GM12878 (cell line): ENCODE measurements around the gene PDE7B. TPM values are rescaled to one million over a fixed set of nuclear protein-coding genes. Genes with fewer than 3 reads are reported as not detected.

Experiments
- ATAC-seq: fragments of 200-7000 bp; cut with Tn5 transposase; 3 replicates; pipeline ENCODE4 v1.9.1; 2020; ENCODE audit warnings: mild to moderate bottlenecking, moderate library complexity
- BruUV-seq: library from RNA; stranded (reverse); fragments of 400-500 nt; replicated peaks from 2 replicates; lab custom pipeline; 2021; lab: Mats Ljungman, UMichigan
- CTCF ChIA-PET: fragments of 300-600 bp; sonication (Branson Sonifier 250); formaldehyde crosslinking; extraction: SDS; loops from one replicate; lab custom pipeline; 2021; ENCODE audit warnings: inconsistent platforms; lab: Yijun Ruan, JAX
- POLR2A ChIA-PET: fragments of 350-600 bp; formaldehyde crosslinking; extraction: SDS; loops from one replicate; lab custom pipeline; 2021; ENCODE audit warnings: inconsistent platforms; lab: Charles Lee
- RAD21 ChIA-PET: fragments of 300-600 bp; sonication (Branson Sonifier 250); formaldehyde crosslinking; loops from one replicate; lab custom pipeline; 2023; ENCODE audit warnings: antibody characterized with exemption; ENCODE audit not compliant: unreplicated experiment; lab: Charles Lee
- SMC1A ChIA-PET: fragments of 300-600 bp; sonication (Branson Sonifier 250); formaldehyde crosslinking; loops from one replicate; lab custom pipeline; 2023; ENCODE audit not compliant: unreplicated experiment, uncharacterized antibody; lab: Charles Lee
- DNase-seq: peaks from one replicate; pipeline ENCODE4 v3.0.0-alpha.2; 2011; ENCODE audit warnings: low read depth, low spot score
- FAIRE-seq: peaks from 3 replicates; lab custom pipeline; 2011; peaks lifted over from hg19 to GRCh38; lab: Jason Lieb, UNC
- H2AFZ ChIP-seq: 2 replicates; pipeline ENCODE4 v1.6.0; 2011; ENCODE audit warnings: low read depth, low read length, control low read depth; ENCODE audit not compliant: control insufficient read depth
- H3K27ac ChIP-seq: 2 replicates; pipeline ENCODE4 v1.5.1; 2011; ENCODE audit warnings: control low read depth; ENCODE audit not compliant: control insufficient read depth, insufficient read depth
- H3K27me3 ChIP-seq, 2 experiments: replicated peaks in 1 of 2; 2 replicates each; pipeline versions ENCODE4 v1.6.0 to v1.6.1; 2011; ENCODE audit warnings: low read length in 1 of 2; ENCODE audit not compliant: control insufficient read depth in 2 of 2, insufficient read depth in 2 of 2
- H3K36me3 ChIP-seq, 2 experiments: 2 replicates each; pipeline ENCODE4 v1.5.1; 2011; ENCODE audit warnings: low read length in 1 of 2; ENCODE audit not compliant: control insufficient read depth in 2 of 2, insufficient read depth in 2 of 2
- H3K4me1 ChIP-seq: 2 replicates; pipeline ENCODE4 v1.6.1; 2011; ENCODE audit warnings: mild to moderate bottlenecking, low read length, moderate library complexity, mixed read lengths; ENCODE audit not compliant: control insufficient read depth, insufficient read depth
- H3K4me2 ChIP-seq: 2 replicates; pipeline ENCODE4 v1.6.0; 2011; ENCODE audit warnings: control low read depth; ENCODE audit not compliant: control insufficient read depth, insufficient read depth
- H3K4me3 ChIP-seq: fragments of 200-600 bp; sonication (generic); 2 replicates; pipeline ENCODE4 v1.5.1; 2016
- H3K79me2 ChIP-seq: 2 replicates; pipeline ENCODE4 v1.6.0; 2011; ENCODE audit warnings: low read length; ENCODE audit not compliant: control insufficient read depth, insufficient read depth
- H3K9ac ChIP-seq: 2 replicates; pipeline ENCODE4 v1.8.0; 2011; ENCODE audit warnings: low read length, control low read depth, mixed read lengths; ENCODE audit not compliant: control insufficient read depth, insufficient read depth
- H3K9me3 ChIP-seq: replicated peaks from 3 replicates; pipeline ENCODE4 v1.5.1; 2011; ENCODE audit warnings: mild to moderate bottlenecking, low read length; ENCODE audit not compliant: control insufficient read depth, insufficient read depth
- H4K20me1 ChIP-seq: 2 replicates; pipeline ENCODE4 v1.6.0; 2011; ENCODE audit not compliant: control insufficient read depth, insufficient read depth
- EP300 ChIP-seq, 2 experiments: fragments of 150-350 bp in 1 of 2; IDR thresholded peaks; 2 replicates each; pipeline ENCODE4 v1.6.1; 2011 to 2012; ENCODE audit warnings: low read depth in 2 of 2, low read length in 2 of 2, borderline replicate concordance in 1 of 2, improper control_type of control experiment in 1 of 2, inconsistent platforms in 1 of 2; ENCODE audit not compliant: control insufficient read depth in 1 of 2
- IKZF1 ChIP-seq: fragments of 450-650 bp; conservative IDR thresholded peaks from 2 replicates; pipeline ENCODE4 v1.6.1; 2017; ENCODE audit warnings: antibody characterized with exemption, mild to moderate bottlenecking
- JUND ChIP-seq: IDR thresholded peaks from 2 replicates; pipeline ENCODE4 v1.6.1; 2012; ENCODE audit warnings: low read depth, mild to moderate bottlenecking, low read length, improper control_type of control experiment, moderate library complexity
- KAT2A ChIP-seq: conservative IDR thresholded peaks from 2 replicates; pipeline ENCODE4 v1.6.1; 2011; ENCODE audit warnings: low read depth, low read length; ENCODE audit not compliant: control insufficient read depth
- NR2C2 ChIP-seq: IDR thresholded peaks from 2 replicates; pipeline ENCODE4 v1.6.1; 2011; ENCODE audit warnings: borderline replicate concordance, low read depth; ENCODE audit not compliant: control insufficient read depth, insufficient read length
- NRF1 ChIP-seq: conservative IDR thresholded peaks from 2 replicates; pipeline ENCODE4 v1.6.1; 2011; ENCODE audit warnings: mild to moderate bottlenecking, low read depth, low read length, improper control_type of control experiment
- POLR2AphosphoS2 ChIP-seq: IDR thresholded peaks from 2 replicates; pipeline ENCODE4 v1.6.1; 2011; ENCODE audit warnings: low read depth, mild to moderate bottlenecking, low read length, improper control_type of control experiment, moderate library complexity
- RB1 ChIP-seq: fragments of 450-650 bp; formaldehyde crosslinking; IDR thresholded peaks from 2 replicates; pipeline ENCODE4 v1.6.1; 2017; ENCODE audit warnings: mild to moderate bottlenecking, borderline replicate concordance
- SMARCA5 ChIP-seq: fragments of 450-650 bp; IDR thresholded peaks from 2 replicates; pipeline ENCODE4 v1.6.1; 2017; ENCODE audit warnings: mild to moderate bottlenecking
- STAT1 ChIP-seq: fragments of 450-650 bp; conservative IDR thresholded peaks from 2 replicates; pipeline ENCODE4 v1.6.1; 2014; ENCODE audit warnings: antibody characterized with exemption, mild to moderate bottlenecking
- WGBS: methylation state at CpG from one replicate; pipeline ENCODE4 v1.1.6; 2016; ENCODE audit warnings: low lambda C conversion rate; ENCODE audit not compliant: insufficient replicate concordance, insufficient coverage; ENCODE audit errors: missing lambda C conversion rate; 5-methylcytosine and 5-hydroxymethylcytosine counted together
- in situ Hi-C: fragments of 300-500 bp; cut with MboI; formaldehyde crosslinking; loops from 9 replicates; pipeline ENCODE4 v1.14.3; 2018; ENCODE audit warnings: mixed read lengths
- intact Hi-C: fragments of 100-400 bp; cut with micrococcal nuclease; formaldehyde crosslinking; loops from one replicate; pipeline ENCODE4 v1.14.2; 2022; ENCODE audit not compliant: unreplicated experiment
- polyA plus RNA-seq, 11 experiments: library from polyadenylated mRNA; depleted of rRNA in 4 of 11; unstranded in 6 of 11; stranded (reverse) in 5 of 11; fragments of >200 nt; fragmentation: Nextera tagmentation in 4 of 11; fragmentation: Illumina TruSeq in 1 of 11; extraction: Ambion mirVana in 4 of 11; extraction: Trizol in 1 of 11; gene quantifications; 1 replicate in 1 of 11; 2 replicates in 10 of 11; pipeline versions ENCODE4 v1.2.1 to v1.2.3, GENCODE V29; 2011 to 2016; ENCODE audit warnings: inconsistent platforms in 2 of 11, missing spikeins in 2 of 11, low read depth in 1 of 11
- total RNA-seq, 4 experiments: library from RNA; depleted of rRNA in 3 of 4; stranded (reverse); fragments of >200 nt in 3 of 4; fragmentation: Illumina TruSeq in 1 of 4; extraction: Trizol in 1 of 4; gene quantifications; 2 replicates each; pipeline versions ENCODE4 v1.2.1 to v1.2.3, GENCODE V29; 2013 to 2021
- TF ChIP-seq, protein P1 (sequence below): IDR thresholded peaks from 2 replicates; pipeline ENCODE4 v1.6.1; 2012; ENCODE audit warnings: improper control_type of control experiment, low read depth, low read length; ENCODE audit not compliant: insufficient replicate concordance
- TF ChIP-seq, protein P2 (sequence below): IDR thresholded peaks from 2 replicates; pipeline ENCODE4 v1.6.1; 2012; ENCODE audit warnings: low read depth, low read length, improper control_type of control experiment

The PDE7B gene
- total and polyA plus RNA-seq, 10 of the 15 experiments (the other 5 are each of a cell fraction or from before 2014, with no cell fraction given): not detected

GRCh38 chr6:136024711-136025110 is 173.2 kb downstream of the PDE7B start:
- POLR2A ChIA-PET: no interaction called here
- in situ Hi-C loops: no loop called here
- RAD21 ChIA-PET: no interaction called here

More at GRCh38 chr6:136024711-136025110, 173.2 kb downstream of the PDE7B start:
- SMC1A ChIA-PET: no interaction called here
- no peak for ATAC-seq
- no peak for DNase-seq
- FAIRE-seq: no peak
- no peak overlapping the region for H3K4me3 ChIP-seq
- no peak for TF ChIP-seq KAT2A
- no peak for TF ChIP-seq STAT1
- no peak for TF ChIP-seq RB1
- TF ChIP-seq JUND: no peak
- TF ChIP-seq NRF1: no peak
- TF ChIP-seq NR2C2: no peak
- TF ChIP-seq SMARCA5: no peak
- TF ChIP-seq IKZF1: no peak
- TF ChIP-seq POLR2AphosphoS2: no peak
- TF ChIP-seq, protein P1, sequence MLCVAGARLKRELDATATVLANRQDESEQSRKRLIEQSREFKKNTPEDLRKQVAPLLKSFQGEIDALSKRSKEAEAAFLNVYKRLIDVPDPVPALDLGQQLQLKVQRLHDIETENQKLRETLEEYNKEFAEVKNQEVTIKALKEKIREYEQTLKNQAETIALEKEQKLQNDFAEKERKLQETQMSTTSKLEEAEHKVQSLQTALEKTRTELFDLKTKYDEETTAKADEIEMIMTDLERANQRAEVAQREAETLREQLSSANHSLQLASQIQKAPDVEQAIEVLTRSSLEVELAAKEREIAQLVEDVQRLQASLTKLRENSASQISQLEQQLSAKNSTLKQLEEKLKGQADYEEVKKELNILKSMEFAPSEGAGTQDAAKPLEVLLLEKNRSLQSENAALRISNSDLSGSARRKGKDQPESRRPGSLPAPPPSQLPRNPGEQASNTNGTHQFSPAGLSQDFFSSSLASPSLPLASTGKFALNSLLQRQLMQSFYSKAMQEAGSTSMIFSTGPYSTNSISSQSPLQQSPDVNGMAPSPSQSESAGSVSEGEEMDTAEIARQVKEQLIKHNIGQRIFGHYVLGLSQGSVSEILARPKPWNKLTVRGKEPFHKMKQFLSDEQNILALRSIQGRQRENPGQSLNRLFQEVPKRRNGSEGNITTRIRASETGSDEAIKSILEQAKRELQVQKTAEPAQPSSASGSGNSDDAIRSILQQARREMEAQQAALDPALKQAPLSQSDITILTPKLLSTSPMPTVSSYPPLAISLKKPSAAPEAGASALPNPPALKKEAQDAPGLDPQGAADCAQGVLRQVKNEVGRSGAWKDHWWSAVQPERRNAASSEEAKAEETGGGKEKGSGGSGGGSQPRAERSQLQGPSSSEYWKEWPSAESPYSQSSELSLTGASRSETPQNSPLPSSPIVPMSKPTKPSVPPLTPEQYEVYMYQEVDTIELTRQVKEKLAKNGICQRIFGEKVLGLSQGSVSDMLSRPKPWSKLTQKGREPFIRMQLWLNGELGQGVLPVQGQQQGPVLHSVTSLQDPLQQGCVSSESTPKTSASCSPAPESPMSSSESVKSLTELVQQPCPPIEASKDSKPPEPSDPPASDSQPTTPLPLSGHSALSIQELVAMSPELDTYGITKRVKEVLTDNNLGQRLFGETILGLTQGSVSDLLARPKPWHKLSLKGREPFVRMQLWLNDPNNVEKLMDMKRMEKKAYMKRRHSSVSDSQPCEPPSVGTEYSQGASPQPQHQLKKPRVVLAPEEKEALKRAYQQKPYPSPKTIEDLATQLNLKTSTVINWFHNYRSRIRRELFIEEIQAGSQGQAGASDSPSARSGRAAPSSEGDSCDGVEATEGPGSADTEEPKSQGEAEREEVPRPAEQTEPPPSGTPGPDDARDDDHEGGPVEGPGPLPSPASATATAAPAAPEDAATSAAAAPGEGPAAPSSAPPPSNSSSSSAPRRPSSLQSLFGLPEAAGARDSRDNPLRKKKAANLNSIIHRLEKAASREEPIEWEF: no peak
- TF ChIP-seq, protein P2, sequence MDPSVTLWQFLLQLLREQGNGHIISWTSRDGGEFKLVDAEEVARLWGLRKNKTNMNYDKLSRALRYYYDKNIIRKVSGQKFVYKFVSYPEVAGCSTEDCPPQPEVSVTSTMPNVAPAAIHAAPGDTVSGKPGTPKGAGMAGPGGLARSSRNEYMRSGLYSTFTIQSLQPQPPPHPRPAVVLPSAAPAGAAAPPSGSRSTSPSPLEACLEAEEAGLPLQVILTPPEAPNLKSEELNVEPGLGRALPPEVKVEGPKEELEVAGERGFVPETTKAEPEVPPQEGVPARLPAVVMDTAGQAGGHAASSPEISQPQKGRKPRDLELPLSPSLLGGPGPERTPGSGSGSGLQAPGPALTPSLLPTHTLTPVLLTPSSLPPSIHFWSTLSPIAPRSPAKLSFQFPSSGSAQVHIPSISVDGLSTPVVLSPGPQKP: no peak
- TF ChIP-seq EP300 (IDR thresholded peaks at IDR 0.05; ENCODE audit: borderline replicate concordance in 1 of 2, control insufficient read depth in 1 of 2, low read depth in 2 of 2, low read length in 2 of 2): no peak
- TF ChIP-seq, all 136 proteins: peak for 0
- Histone ChIP-seq H3K4me1 (no peaks in the 10 kb centered on the region), H3K79me2 (no peaks in the 10 kb centered on the region), H2AFZ (no peak overlapping the region), H4K20me1 (no peaks in the 10 kb centered on the region), H3K27ac (no peak overlapping the region), H3K4me2 (no peak overlapping the region), H3K36me3 (no peaks in the 10 kb centered on the region), H3K9ac (no peak overlapping the region), H3K27me3 (peaks cover 0 to 6% of the 10 kb centered on the region in 2 experiments; a peak in 2 of 4 replicates), H3K9me3 (no peaks in the 10 kb centered on the region)
- intact Hi-C loops: no loop called here
- no TSS peak for BruUV-seq
- WGBS: 0% methylated on average over 4 of the region's 4 CpGs
- CTCF ChIA-PET: no interaction called here
